Lower lobe of right lung (tissue), 2 donors: ENCODE measurements around the gene UVRAG. TPM values are rescaled to one million over a fixed set of nuclear protein-coding genes. Genes with fewer than 3 reads are reported as not detected.

Source experiments
- ATAC-seq, 2 donors: fragments of 200-7000 bp; cut with Tn5 transposase; one replicate each; pipeline ENCODE4 v1.9.1; 2020 to 2022; ENCODE audit warnings: mild to moderate bottlenecking in 2 of 2, moderate library complexity in 2 of 2
- DNase-seq: peaks from one replicate; pipeline ENCODE4 v3.0.0-alpha.2; 2020
- H3K27ac ChIP-seq: fragments of 200-600 bp; one replicate; pipeline ENCODE4 v1.8.0; 2022
- H3K27me3 ChIP-seq: fragments of 200-600 bp; one replicate; pipeline ENCODE4 v1.8.0; 2022; ENCODE audit warnings: low read depth
- H3K36me3 ChIP-seq: fragments of 200-600 bp; one replicate; pipeline ENCODE4 v1.8.0; 2022; ENCODE audit warnings: mild to moderate bottlenecking
- H3K4me1 ChIP-seq: fragments of 200-600 bp; one replicate; pipeline ENCODE4 v1.8.0; 2022
- H3K4me3 ChIP-seq: fragments of 200-600 bp; one replicate; pipeline ENCODE4 v1.8.0; 2022; ENCODE audit warnings: mild to moderate bottlenecking
- H3K9me3 ChIP-seq: fragments of 200-600 bp; one replicate; pipeline ENCODE4 v1.8.0; 2022
- intact Hi-C: fragments of 100-400 bp; cut with DNase I; formaldehyde crosslinking; loops from one replicate; pipeline ENCODE4 v1.11.0; 2022
- total RNA-seq: library from RNA; stranded (reverse); fragmentation: NEBNext Ultra II Directional; extraction: Animal tissue kit (Norgen Biotek cat#: 25700); gene quantifications from one replicate; pipeline ENCODE4 v1.2.1, GENCODE V29; 2021
- TF ChIP-seq, protein P1 (sequence below): fragments of 200-600 bp; IDR thresholded peaks from one replicate; pipeline ENCODE4 v1.8.0; 2022; ENCODE audit warnings: antibody characterized with exemption, mild to moderate bottlenecking
- donor health status: DM: no; HTN: yes; CAD: no; lungs with severe emphysema.

The UVRAG gene
- total RNA-seq, 1 donor from 2014 or later = 36.0 TPM

DNA sequence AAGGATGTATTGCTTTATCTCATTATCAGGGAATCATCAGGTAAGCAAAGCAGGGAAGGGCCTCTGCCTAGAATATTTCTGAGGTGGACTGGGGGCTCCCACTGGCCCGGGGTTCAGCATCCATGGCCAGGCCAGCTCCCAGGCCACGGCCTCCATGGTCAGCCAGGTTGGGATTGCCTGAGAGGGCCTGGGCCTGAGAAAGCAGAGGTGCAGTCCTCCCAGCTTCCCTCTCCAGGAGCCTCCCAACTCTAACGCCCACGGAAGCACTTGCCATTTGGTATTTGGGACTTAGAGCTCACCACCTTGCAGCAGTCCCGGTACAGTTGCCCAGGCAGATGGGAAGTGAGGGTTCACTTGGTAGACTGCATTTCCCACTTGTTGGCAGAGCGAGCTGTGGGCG, 33.7 kb upstream of the UVRAG start:
- Histone ChIP-seq H3K27me3 (no peaks in the 10 kb centered on the region), H3K4me3 (no peak overlapping the region), H3K9me3 (no peaks in the 10 kb centered on the region), H3K4me1 (no peaks in the 10 kb centered on the region), H3K36me3 (no peaks in the 10 kb centered on the region), H3K27ac (no peak overlapping the region)
- no peak for DNase-seq
- TF ChIP-seq, protein P1, sequence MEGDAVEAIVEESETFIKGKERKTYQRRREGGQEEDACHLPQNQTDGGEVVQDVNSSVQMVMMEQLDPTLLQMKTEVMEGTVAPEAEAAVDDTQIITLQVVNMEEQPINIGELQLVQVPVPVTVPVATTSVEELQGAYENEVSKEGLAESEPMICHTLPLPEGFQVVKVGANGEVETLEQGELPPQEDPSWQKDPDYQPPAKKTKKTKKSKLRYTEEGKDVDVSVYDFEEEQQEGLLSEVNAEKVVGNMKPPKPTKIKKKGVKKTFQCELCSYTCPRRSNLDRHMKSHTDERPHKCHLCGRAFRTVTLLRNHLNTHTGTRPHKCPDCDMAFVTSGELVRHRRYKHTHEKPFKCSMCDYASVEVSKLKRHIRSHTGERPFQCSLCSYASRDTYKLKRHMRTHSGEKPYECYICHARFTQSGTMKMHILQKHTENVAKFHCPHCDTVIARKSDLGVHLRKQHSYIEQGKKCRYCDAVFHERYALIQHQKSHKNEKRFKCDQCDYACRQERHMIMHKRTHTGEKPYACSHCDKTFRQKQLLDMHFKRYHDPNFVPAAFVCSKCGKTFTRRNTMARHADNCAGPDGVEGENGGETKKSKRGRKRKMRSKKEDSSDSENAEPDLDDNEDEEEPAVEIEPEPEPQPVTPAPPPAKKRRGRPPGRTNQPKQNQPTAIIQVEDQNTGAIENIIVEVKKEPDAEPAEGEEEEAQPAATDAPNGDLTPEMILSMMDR = no peak
- no peak for ATAC-seq
- intact Hi-C loops = no loop called here

DNA sequence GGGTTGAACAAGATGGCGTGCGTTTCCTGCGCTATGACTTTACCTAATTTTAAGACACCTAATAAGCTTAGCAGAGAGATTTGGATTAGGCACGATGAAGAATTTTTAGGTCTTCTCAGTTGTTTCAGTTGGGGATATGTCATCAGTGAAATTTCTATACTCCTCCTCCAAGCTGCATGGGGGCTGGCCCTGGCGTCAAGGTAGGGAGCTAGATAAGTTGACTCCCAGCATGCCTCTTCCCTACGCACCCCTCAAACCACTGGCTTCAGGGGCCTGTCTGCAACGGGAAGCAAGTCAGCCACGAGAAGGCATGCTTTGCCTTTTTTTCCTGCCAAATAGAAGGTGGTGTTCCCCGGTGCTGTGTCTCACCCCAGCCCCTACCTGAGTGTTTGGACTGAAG, 33.2 kb upstream of the UVRAG start:
- H3K27me3 ChIP-seq = no peaks in the 10 kb centered on the region
- ATAC-seq (no peak), DNase-seq (no peak)
- no peak overlapping the region for H3K27ac ChIP-seq
- H3K4me1 ChIP-seq = no peaks in the 10 kb centered on the region
- no peak overlapping the region for H3K4me3 ChIP-seq
- TF ChIP-seq, protein P1 = no peak
- H3K36me3 ChIP-seq = no peaks in the 10 kb centered on the region
- intact Hi-C loops = no loop called here
- H3K9me3 ChIP-seq = no peaks in the 10 kb centered on the region

DNA sequence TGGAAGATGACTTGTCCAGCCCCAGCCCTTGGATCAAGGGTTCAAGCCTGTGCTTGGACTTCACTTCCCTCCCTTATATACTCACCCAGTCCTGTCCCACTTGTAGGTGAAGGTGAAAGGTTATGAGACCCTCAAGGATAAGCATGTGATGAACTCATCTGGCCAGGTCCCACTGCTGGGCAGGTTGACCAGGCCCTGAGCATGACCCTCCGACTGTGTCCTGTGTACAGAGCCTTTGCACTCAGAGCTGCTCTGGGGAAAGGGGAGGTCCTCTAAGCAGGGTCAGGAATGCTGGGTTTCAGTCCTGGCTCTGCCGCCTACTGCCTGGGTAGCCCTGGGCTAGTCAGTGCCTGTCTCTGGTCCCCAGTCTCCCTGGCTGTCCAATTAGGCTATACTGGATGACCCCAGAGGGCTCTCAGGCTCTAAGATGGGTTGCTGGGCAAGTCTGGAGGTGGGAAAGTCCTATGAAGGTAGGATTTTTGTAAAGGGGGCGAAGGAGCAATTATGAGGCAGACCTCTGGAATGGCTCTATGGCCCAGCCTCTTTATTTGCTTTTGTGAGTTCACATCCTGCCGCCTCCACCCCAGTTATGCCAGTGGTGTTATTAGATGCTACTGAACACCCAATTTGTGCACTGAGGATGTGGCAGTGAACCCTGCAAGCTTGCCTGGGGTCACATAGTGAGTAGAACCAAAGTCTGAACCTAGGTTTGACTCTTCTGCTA, 32.3 kb upstream of the UVRAG start:
- H3K4me3 ChIP-seq = no peak overlapping the region
- no peak overlapping the region for H3K27ac ChIP-seq
- TF ChIP-seq, protein P1 = no peak
- no peaks in the 10 kb centered on the region for H3K4me1 ChIP-seq
- ATAC-seq (no peak), DNase-seq (no peak)
- H3K36me3 ChIP-seq = no peaks in the 10 kb centered on the region
- H3K9me3 ChIP-seq = no peaks in the 10 kb centered on the region
- H3K27me3 ChIP-seq = no peaks in the 10 kb centered on the region
- intact Hi-C loops = no loop called here

DNA sequence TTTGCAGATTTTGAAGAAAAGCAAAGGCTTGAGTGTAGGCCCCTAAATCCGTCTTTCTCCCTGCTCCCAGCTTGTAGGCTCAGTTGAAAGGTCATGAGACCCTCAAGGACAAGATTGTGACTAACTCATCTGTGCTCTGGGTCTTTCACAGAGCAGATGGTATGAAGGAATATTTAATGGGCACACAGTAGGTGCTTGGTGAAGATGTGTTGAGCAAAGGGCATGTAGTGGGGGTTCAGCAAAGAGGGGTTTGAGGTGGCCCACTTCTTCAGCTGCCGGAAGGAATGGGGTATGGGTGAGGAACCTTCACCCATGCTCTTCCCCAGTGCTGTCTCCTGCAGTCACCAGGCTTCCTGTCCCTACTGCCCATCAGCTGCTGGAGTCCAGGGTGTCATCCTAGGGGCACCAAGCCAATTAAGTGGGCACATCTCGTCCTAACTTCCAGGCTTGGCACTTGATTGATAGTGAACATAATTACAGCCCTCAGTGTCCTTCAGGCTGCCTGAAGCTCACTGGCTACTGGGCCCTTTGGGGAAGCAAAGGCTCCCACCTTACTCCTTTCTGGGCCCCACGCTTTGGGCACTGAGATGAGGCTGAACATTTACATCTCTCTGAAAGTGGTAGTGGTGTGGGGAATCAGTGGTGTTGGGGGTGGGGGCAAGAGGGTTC, 31.5 kb upstream of the UVRAG start:
- H3K4me3 ChIP-seq = no peak overlapping the region
- no peaks in the 10 kb centered on the region for H3K9me3 ChIP-seq
- no peak overlapping the region for H3K27ac ChIP-seq
- H3K4me1 ChIP-seq = no peaks in the 10 kb centered on the region
- TF ChIP-seq, protein P1 = no peak
- H3K27me3 ChIP-seq = no peaks in the 10 kb centered on the region
- DNase-seq = no peak
- no peaks in the 10 kb centered on the region for H3K36me3 ChIP-seq
- intact Hi-C loops = no loop called here
- ATAC-seq = no peak

DNA sequence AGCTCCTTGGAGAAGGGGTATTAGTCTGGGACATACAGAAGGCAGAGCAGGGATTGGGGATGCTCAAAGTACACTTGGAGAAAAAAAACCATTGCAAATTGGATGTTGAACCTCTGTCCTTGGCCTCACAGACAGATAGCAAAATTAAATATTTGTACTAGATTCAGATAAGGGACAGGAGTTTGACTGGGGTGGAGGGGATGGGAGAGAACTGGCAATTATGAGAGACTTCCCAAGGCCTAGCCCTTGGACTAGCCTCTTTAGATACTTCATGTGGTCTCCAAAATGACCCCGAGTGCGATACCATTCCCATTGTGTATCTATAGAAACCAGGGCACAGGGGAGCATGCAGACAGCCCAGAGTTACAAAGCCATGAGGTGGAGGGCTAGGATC, 30.9 kb upstream of the UVRAG start:
- intact Hi-C loops = no loop called here

More for the DNA sequence above, 30.9 kb upstream of the UVRAG start:
- TF ChIP-seq, protein P1 = no peak
- Histone ChIP-seq H3K4me3 (no peak overlapping the region), H3K27ac (no peak overlapping the region), H3K27me3 (no peaks in the 10 kb centered on the region), H3K4me1 (no peaks in the 10 kb centered on the region), H3K36me3 (no peaks in the 10 kb centered on the region), H3K9me3 (no peaks in the 10 kb centered on the region)
- no peak for DNase-seq
- ATAC-seq = no peak
